Hematopoietic multipotent progenitor cell (in vitro differentiated cells): ENCODE results near the gene NUMBL. TPM values are rescaled to one million over a fixed set of nuclear protein-coding genes. Genes with fewer than 3 reads are reported as not detected.

Experiments used
- small RNA-seq: library from RNA; depleted of rRNA; stranded (forward); fragments of <200 nt; gene quantifications from one replicate; pipeline ENCODE3, GENCODE V24; 2012
- total RNA-seq: library from RNA; depleted of rRNA; stranded (reverse); fragments of >200 nt; gene quantifications from one replicate; pipeline ENCODE4 v1.2.3, GENCODE V29; 2012

Gene NUMBL
- total RNA-seq, 1 donor, result 18.3 TPM

Small RNA genes lying within 50 kb of the gene (small RNA-seq; reads per million reads assigned to genes)
- not detected for gene RNU6-195P

Other genes with a start within 250 kb of the NUMBL start
- gene SERTAD3, start 246.3 kb downstream of the NUMBL start, total RNA-seq, result 19.1 TPM
- gene BLVRB, start 224.9 kb downstream of the NUMBL start, total RNA-seq, result 150 TPM
- gene SPTBN4, start 223.7 kb downstream of the NUMBL start, total RNA-seq, result 0.27 TPM
- gene SHKBP1, start 113.8 kb downstream of the NUMBL start, total RNA-seq, result 91.3 TPM
- gene LTBP4, start 89.3 kb downstream of the NUMBL start, total RNA-seq, result 103 TPM
- 73.8 TPM for gene COQ8B, start 26.2 kb upstream of the NUMBL start, total RNA-seq
- 9.2 TPM for gene ITPKC, start 26.5 kb upstream of the NUMBL start, total RNA-seq
- 3.8 TPM for gene ACTMAP, start 59.8 kb upstream of the NUMBL start, total RNA-seq
- 77.3 TPM for gene SNRPA, start 60.6 kb upstream of the NUMBL start, total RNA-seq
- not detected for gene MIA, start 84.9 kb upstream of the NUMBL start, total RNA-seq
- gene RAB4B, start 87.6 kb upstream of the NUMBL start, total RNA-seq, result 28.8 TPM
- gene EGLN2, start 108.5 kb upstream of the NUMBL start, total RNA-seq, result 146 TPM
- gene CYP2A6, start 159.8 kb upstream of the NUMBL start, total RNA-seq, result not detected
- gene CYP2A7, start 191.6 kb upstream of the NUMBL start, total RNA-seq, result not detected